K562 (cell line): ENCODE measurements around the gene PRKCB. TPM values are rescaled to one million over a fixed set of nuclear protein-coding genes. Genes with fewer than 3 reads are reported as not detected.

ENCODE experiments used
- AFF4 ChIP-seq: sonication (generic); formaldehyde crosslinking; IDR thresholded peaks from 2 replicates; pipeline ENCODE4 v1.8.0; 2023; ENCODE audit warnings: mild to moderate bottlenecking, missing genetic modification reagents
- ERF ChIP-seq: fragments of 450-650 bp; formaldehyde crosslinking; IDR thresholded peaks from 2 replicates; pipeline ENCODE4 v1.4.0; 2020; ENCODE audit warnings: mild to moderate bottlenecking, mixed read lengths
- GTF2E2 ChIP-seq: fragments of 200-800 bp; sonication (Bioruptor generic); IDR thresholded peaks from 2 replicates; pipeline ENCODE4 v1.6.1; 2016; ENCODE audit warnings: missing genetic modification characterization, missing compliant biosample characterization
- PATZ1 ChIP-seq: fragments of 250-450 bp; sonication (Bioruptor Pico); IDR thresholded peaks from 2 replicates; pipeline ENCODE4 v1.5.0; 2020; ENCODE audit warnings: mild to moderate bottlenecking, borderline replicate concordance
- TSHZ1 ChIP-seq: fragments of 250-450 bp; sonication (Bioruptor Pico); IDR thresholded peaks from 2 replicates; pipeline ENCODE4 v1.4.0; 2020; ENCODE audit warnings: mild to moderate bottlenecking, moderate library complexity
- YY1 ChIP-seq, 3 experiments: IDR thresholded peaks; 2 replicates each; pipeline ENCODE4 v1.6.1; 2011; ENCODE audit warnings: low read length in 2 of 3, mild to moderate bottlenecking in 2 of 3, moderate library complexity in 2 of 3, borderline replicate concordance in 1 of 3, control low read depth in 1 of 3, low read depth in 1 of 3; ENCODE audit not compliant: insufficient read depth in 3 of 3, insufficient replicate concordance in 2 of 3, control insufficient read depth in 1 of 3, insufficient read length in 1 of 3; ENCODE audit errors: extremely low read depth in 1 of 3
- ZBTB12 ChIP-seq: fragments of 250-450 bp; sonication (Bioruptor Pico); IDR thresholded peaks from 2 replicates; pipeline ENCODE4 v1.4.0; 2020
- ZNF175 ChIP-seq: fragments of 200-800 bp; sonication (Bioruptor generic); IDR thresholded peaks from 2 replicates; pipeline ENCODE4 v1.6.1; 2016; ENCODE audit warnings: low read depth, mild to moderate bottlenecking, missing genetic modification characterization, missing compliant biosample characterization
- ZNF197 ChIP-seq: fragments of 200-800 bp; sonication (Bioruptor generic); IDR thresholded peaks from 2 replicates; pipeline ENCODE4 v1.6.1; 2016; ENCODE audit warnings: low read depth, missing genetic modification characterization, missing compliant biosample characterization
- ZNF311 ChIP-seq: fragments of 250-450 bp; sonication (Bioruptor Pico); IDR thresholded peaks from 2 replicates; pipeline ENCODE4 v1.4.0; 2020; ENCODE audit warnings: mild to moderate bottlenecking, moderate library complexity
- ZNF449 ChIP-seq: fragments of 250-450 bp; sonication (Bioruptor Pico); IDR thresholded peaks from 2 replicates; pipeline ENCODE4 v1.8.0; 2022; ENCODE audit warnings: moderate library complexity, mild to moderate bottlenecking, inconsistent platforms
- ZNF586 ChIP-seq: fragments of 450-650 bp; formaldehyde crosslinking; conservative IDR thresholded peaks from 2 replicates; pipeline ENCODE4 v1.4.0; 2020; ENCODE audit warnings: mild to moderate bottlenecking, moderate library complexity
- ZNF76 ChIP-seq: fragments of 250-450 bp; sonication (Bioruptor Pico); IDR thresholded peaks from 2 replicates; pipeline ENCODE4 v1.4.0; 2020; ENCODE audit warnings: mild to moderate bottlenecking, moderate library complexity, borderline replicate concordance
- polyA plus RNA-seq, 8 experiments: library from polyadenylated mRNA; depleted of rRNA in 4 of 8; stranded (reverse) in 5 of 8; unstranded in 3 of 8; fragments of >200 nt; fragmentation: Nextera tagmentation in 2 of 8; fragmentation: Illumina TruSeq in 1 of 8; extraction: Ambion mirVana in 2 of 8; extraction: Trizol in 1 of 8; gene quantifications; 2 replicates each; pipeline versions ENCODE4 v1.2.1 to v1.2.3, GENCODE V29; 2011 to 2014; ENCODE audit warnings: inconsistent platforms in 1 of 8, missing spikeins in 1 of 8
- total RNA-seq, 7 experiments: library from RNA; depleted of rRNA in 6 of 7; stranded (reverse); fragments of >200 nt in 6 of 7; fragmentation: Illumina TruSeq in 2 of 7; extraction: Trizol in 2 of 7; gene quantifications; 2 replicates each; pipeline versions ENCODE4 v1.2.1 to v1.2.3, GENCODE V29; 2011 to 2021; ENCODE audit warnings: low replicate concordance in 1 of 7

PRKCB gene
- total and polyA plus RNA-seq, 9 of the 15 experiments (the other 6 are each of a cell fraction or from before 2014, with no cell fraction given): 49.9 to 276 (median 148) TPM

GRCh38 chr16:23862556-23862955 is 26.8 kb downstream of the PRKCB start (continued):
- TF ChIP-seq ERF (CRISPR knock-in tag): 0 out of 2 replicates have a peak, but pooled peaks have one; percentile 54
- TF ChIP-seq ZNF311: peak; percentile 96
- peak; percentile 93 for TF ChIP-seq TSHZ1 (CRISPR knock-in tag)
- TF ChIP-seq ZNF175 (CRISPR knock-in tag): peak; percentile 83; the same call in 1 of the 2 replicates
- peak; percentile 89 for TF ChIP-seq ZNF449 (CRISPR knock-in tag)
- TF ChIP-seq ZBTB12 (CRISPR knock-in tag): peak; percentile 59; the same call in 1 of the 2 replicates
- TF ChIP-seq ZNF197 (CRISPR knock-in tag): 0 out of 2 replicates have a peak, but pooled peaks have one; percentile 40
- TF ChIP-seq GTF2E2 (tag): peak; percentile 52; the same call in 1 of the 2 replicates
- TF ChIP-seq YY1 (IDR thresholded peaks at IDR 0.05; ENCODE audit: borderline replicate concordance in 1 of 3, control insufficient read depth in 1 of 3, extremely low read depth in 1 of 3, insufficient read depth in 3 of 3, insufficient read length in 1 of 3, insufficient replicate concordance in 2 of 3, low read depth in 1 of 3, low read length in 2 of 3): peak in 1 of 3 experiments; percentile 11
- peak; percentile 60; the same call in 1 of the 2 replicates for TF ChIP-seq ZNF586
- TF ChIP-seq ZNF76 (CRISPR knock-in tag): peak; percentile 87; the same call in 1 of the 2 replicates
- 0 out of 2 replicates have a peak, but pooled peaks have one; percentile 51 for TF ChIP-seq PATZ1 (CRISPR knock-in tag)
- TF ChIP-seq AFF4: no peak
